HFFc6 (cell line): ENCODE results near the gene CATSPERZ. TPM values are rescaled to one million over a fixed set of nuclear protein-coding genes. Genes with fewer than 3 reads are reported as not detected.
"Not testable (repeated sequence)": the region's sequence is repeated elsewhere in the genome, so short reads cannot be mapped to it uniquely, and the experiment has no call there.

Source experiments
- DNase-seq: peaks from one replicate; pipeline ENCODE4 v3.0.0-alpha.2; 2018
- H3K27ac Mint-ChIP-seq: 2 replicates; pipeline ENCODE4 v1.8.0; 2020; ENCODE audit warnings: mild to moderate bottlenecking, mixed read lengths
- H3K27me3 Mint-ChIP-seq: 2 replicates; pipeline ENCODE4 v1.8.0; 2021; ENCODE audit warnings: mild to moderate bottlenecking, moderate library complexity, mixed read lengths; ENCODE audit not compliant: insufficient read depth
- H3K36me3 Mint-ChIP-seq: 2 replicates; pipeline ENCODE4 v1.8.0; 2021; ENCODE audit warnings: low read depth, mixed read lengths
- H3K4me1 Mint-ChIP-seq: 2 replicates; pipeline ENCODE4 v1.8.0; 2020; ENCODE audit warnings: low read depth, mixed read lengths
- H3K4me3 Mint-ChIP-seq: 2 replicates; pipeline ENCODE4 v1.8.0; 2020; ENCODE audit warnings: mild to moderate bottlenecking, moderate library complexity, mixed read lengths
- H3K9me3 Mint-ChIP-seq: 2 replicates; pipeline ENCODE4 v1.8.0; 2020; ENCODE audit warnings: mild to moderate bottlenecking, mixed read lengths
- total RNA-seq, 6 experiments: library from RNA; stranded (reverse); fragmentation: NEBNext Ultra II Directional; extraction: Animal tissue kit (Norgen Biotek cat#: 25700); gene quantifications; 2 replicates in 1 of 6; 3 replicates in 5 of 6; pipeline ENCODE4 v1.2.3, GENCODE V29; 2021
- TF ChIP-seq, protein P1 (sequence below): fragments of 200-600 bp; sonication (generic); IDR thresholded peaks from 2 replicates; pipeline ENCODE4 v1.5.0; 2021; ENCODE audit warnings: antibody characterized with exemption, mild to moderate bottlenecking

CATSPERZ gene
- total RNA-seq, 6 experiments from 2014 or later, result 0.31 TPM; not detected in 5

DNA sequence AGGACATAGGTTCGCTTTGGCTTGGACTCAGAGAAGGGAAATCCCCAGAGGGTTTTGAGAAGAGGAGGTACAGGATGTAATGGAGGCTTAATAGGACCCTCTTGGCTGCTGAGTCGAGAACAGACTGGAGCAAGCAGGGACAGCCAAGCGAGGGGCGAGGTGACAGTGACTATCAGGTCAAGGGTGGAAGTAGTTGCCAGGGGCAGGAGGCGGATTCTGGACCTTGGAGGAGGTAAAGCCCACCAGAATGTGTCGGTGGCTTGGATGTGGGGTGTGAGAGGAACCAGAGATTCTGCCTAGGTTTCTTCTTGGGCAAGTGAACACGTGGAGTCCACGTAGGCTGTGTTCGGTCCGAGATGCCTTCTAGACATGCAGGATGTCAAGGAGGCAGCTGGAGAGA is 12.8 kb downstream of the CATSPERZ start:
- DNase-seq, result no peak
- peaks cover 8% of the 10 kb centered on the region for H3K4me1 Mint-ChIP-seq
- H3K27me3 Mint-ChIP-seq, result no peaks in the 10 kb centered on the region; the same call in 1 of the 2 replicates
- TF ChIP-seq, protein P1, sequence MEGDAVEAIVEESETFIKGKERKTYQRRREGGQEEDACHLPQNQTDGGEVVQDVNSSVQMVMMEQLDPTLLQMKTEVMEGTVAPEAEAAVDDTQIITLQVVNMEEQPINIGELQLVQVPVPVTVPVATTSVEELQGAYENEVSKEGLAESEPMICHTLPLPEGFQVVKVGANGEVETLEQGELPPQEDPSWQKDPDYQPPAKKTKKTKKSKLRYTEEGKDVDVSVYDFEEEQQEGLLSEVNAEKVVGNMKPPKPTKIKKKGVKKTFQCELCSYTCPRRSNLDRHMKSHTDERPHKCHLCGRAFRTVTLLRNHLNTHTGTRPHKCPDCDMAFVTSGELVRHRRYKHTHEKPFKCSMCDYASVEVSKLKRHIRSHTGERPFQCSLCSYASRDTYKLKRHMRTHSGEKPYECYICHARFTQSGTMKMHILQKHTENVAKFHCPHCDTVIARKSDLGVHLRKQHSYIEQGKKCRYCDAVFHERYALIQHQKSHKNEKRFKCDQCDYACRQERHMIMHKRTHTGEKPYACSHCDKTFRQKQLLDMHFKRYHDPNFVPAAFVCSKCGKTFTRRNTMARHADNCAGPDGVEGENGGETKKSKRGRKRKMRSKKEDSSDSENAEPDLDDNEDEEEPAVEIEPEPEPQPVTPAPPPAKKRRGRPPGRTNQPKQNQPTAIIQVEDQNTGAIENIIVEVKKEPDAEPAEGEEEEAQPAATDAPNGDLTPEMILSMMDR, result no peak
- H3K4me3 Mint-ChIP-seq, result no peak overlapping the region
- no peaks in the 10 kb centered on the region for H3K9me3 Mint-ChIP-seq
- peak overlapping the region; percentile 44; the same call in 1 of the 2 replicates for H3K27ac Mint-ChIP-seq
- H3K36me3 Mint-ChIP-seq, result peaks cover 13% of the 10 kb centered on the region

DNA sequence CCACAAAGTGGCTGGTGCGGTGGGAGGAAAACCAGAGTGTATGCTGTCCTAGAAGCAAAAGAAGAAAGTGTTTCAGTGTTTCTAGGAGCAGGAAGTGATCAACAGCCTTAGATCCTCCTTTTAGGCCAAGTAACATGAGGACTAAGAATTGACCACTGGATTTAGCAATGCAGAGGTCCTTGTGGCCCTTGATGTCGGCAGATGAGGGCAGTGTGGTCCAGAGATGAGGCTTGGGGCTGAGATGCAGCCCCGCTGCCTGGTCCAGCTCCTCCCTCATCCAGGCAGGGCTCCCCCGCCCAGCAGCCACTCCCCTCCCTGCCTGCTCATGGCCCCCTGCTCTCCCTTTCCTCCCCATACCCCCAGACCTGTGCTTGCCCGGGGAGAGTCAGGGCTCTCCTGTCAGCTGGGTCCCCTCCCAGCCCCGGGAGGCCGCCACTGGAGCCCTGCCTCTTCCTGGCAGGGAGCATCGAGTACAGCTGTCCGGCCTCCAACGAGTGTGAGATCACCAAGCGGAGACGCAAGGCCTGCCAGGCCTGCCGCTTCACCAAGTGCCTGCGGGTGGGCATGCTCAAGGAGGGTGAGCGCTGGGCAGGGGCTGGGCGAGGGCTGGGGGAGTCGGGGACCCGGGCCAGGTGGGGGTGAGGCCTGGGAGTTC is 13.5 kb downstream of the CATSPERZ start:
- H3K27me3 Mint-ChIP-seq, result peaks cover 1% of the 10 kb centered on the region
- TF ChIP-seq, protein P1, result no peak
- peaks cover 8% of the 10 kb centered on the region for H3K4me1 Mint-ChIP-seq
- H3K36me3 Mint-ChIP-seq, result peaks cover 13% of the 10 kb centered on the region
- DNase-seq, result no peak
- H3K27ac Mint-ChIP-seq, result peak overlapping the region; percentile 44; the same call in 1 of the 2 replicates
- H3K9me3 Mint-ChIP-seq, result no peaks in the 10 kb centered on the region
- no peak overlapping the region for H3K4me3 Mint-ChIP-seq

DNA sequence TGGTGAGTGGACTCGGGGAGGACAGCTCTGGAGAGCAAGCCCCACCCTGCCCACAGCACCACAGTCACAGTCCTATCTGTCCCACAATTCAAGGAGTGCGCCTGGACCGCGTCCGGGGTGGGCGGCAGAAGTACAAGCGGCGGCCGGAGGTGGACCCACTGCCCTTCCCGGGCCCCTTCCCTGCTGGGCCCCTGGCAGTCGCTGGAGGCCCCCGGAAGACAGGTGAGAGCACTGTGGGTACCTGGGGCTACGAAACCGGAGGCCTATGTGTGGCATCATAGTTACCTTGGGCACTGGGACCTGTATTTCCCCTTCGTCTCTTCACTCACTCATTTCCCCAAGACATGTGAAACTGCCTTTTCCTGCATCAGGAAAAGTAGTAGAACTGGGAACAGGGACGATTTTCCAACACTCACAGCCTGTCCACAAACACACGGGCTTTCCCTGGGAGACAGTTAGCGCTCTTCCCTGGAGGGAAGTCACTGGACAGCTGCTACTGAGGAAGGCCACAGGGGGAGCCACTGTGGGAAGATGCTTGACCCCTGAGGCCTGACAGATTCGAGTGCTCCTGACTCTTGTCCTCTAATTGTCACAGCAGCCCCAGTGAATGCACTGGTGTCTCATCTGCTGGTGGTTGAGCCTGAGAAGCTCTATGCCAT is 14.1 kb downstream of the CATSPERZ start:
- TF ChIP-seq, protein P1, result peak; percentile 58
- peaks cover 13% of the 10 kb centered on the region for H3K36me3 Mint-ChIP-seq
- peaks cover 3% of the 10 kb centered on the region for H3K27me3 Mint-ChIP-seq
- DNase-seq, result no peak
- no peak overlapping the region; the same call in 1 of the 2 replicates for H3K4me3 Mint-ChIP-seq
- H3K27ac Mint-ChIP-seq, result peak overlapping the region; percentile 19; the same call in 1 of the 2 replicates
- H3K4me1 Mint-ChIP-seq, result peaks cover 14% of the 10 kb centered on the region
- no peaks in the 10 kb centered on the region for H3K9me3 Mint-ChIP-seq

DNA sequence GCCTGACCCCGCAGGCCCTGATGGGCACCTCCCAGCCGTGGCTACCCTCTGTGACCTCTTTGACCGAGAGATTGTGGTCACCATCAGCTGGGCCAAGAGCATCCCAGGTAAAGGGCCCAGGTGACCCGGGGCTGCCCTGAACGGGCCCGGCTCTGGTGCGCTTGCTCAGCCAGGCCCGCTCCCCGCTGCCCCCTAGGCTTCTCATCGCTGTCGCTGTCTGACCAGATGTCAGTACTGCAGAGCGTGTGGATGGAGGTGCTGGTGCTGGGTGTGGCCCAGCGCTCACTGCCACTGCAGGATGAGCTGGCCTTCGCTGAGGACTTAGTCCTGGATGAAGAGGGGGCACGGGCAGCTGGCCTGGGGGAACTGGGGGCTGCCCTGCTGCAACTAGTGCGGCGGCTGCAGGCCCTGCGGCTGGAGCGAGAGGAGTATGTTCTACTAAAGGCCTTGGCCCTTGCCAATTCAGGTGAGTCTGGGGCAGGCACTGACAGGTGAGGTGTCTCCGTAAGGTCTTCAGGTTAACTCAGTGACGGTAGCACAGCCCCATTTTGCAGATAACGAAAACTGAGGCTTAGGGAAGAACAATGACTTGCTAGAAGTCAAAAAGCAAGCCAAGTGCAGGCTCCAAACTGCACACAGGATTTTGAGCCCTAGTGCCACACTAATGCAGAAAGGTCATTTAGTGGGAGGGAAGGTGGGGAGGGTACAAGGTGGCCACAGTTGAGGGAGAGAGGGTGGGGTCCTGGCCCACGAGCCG is 14.8 kb downstream of the CATSPERZ start:
- Mint-ChIP-seq H3K27ac (no peak overlapping the region), H3K27me3 (peaks cover 3% of the 10 kb centered on the region), H3K36me3 (peaks cover 13% of the 10 kb centered on the region), H3K4me1 (peaks cover 17% of the 10 kb centered on the region), H3K9me3 (no peaks in the 10 kb centered on the region), H3K4me3 (no peak overlapping the region)
- TF ChIP-seq, protein P1, result peak; percentile 27; the same call in 1 of the 2 replicates
- no peak for DNase-seq

DNA sequence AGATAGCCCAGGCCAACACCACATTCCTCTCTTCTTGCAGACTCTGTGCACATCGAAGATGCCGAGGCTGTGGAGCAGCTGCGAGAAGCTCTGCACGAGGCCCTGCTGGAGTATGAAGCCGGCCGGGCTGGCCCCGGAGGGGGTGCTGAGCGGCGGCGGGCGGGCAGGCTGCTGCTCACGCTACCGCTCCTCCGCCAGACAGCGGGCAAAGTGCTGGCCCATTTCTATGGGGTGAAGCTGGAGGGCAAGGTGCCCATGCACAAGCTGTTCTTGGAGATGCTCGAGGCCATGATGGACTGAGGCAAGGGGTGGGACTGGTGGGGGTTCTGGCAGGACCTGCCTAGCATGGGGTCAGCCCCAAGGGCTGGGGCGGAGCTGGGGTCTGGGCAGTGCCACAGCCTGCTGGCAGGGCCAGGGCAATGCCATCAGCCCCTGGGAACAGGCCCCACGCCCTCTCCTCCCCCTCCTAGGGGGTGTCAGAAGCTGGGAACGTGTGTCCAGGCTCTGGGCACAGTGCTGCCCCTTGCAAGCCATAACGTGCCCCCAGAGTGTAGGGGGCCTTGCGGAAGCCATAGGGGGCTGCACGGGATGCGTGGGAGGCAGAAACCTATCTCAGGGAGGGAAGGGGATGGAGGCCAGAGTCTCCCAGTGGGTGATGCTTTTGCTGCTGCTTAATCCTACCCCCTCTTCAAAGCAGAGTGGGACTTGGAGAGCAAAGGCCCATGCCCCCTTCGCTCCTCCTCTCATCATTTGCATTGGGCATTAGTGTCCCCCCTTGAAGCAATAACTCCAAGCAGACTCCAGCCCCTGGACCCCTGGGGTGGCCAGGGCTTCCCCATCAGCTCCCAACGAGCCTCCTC is 15.7 kb downstream of the CATSPERZ start:
- H3K4me1 Mint-ChIP-seq, result peaks cover 20% of the 10 kb centered on the region

More for the DNA sequence above, 15.7 kb downstream of the CATSPERZ start:
- H3K27ac Mint-ChIP-seq, result peak overlapping the region; percentile 99; the same call in 1 of the 2 replicates
- H3K36me3 Mint-ChIP-seq, result peaks cover 15% of the 10 kb centered on the region
- H3K4me3 Mint-ChIP-seq, result peak overlapping the region; percentile 96
- not testable (repeated sequence) for H3K27me3 Mint-ChIP-seq, H3K9me3 Mint-ChIP-seq, DNase-seq
